MCF 10A (cell line): ENCODE results near the gene HPSE2. TPM values are rescaled to one million over a fixed set of nuclear protein-coding genes. Genes with fewer than 3 reads are reported as not detected.

Experiments used
- BruUV-seq: library from RNA; stranded (reverse); fragments of 400-500 nt; replicated peaks from 2 replicates; lab custom pipeline; 2021; lab: Mats Ljungman, UMichigan
- CTCF ChIA-PET: fragments of 300-600 bp; sonication (Branson Sonifier 250); formaldehyde crosslinking; extraction: SDS; loops from one replicate; lab custom pipeline; 2021; ENCODE audit warnings: antibody characterized with exemption, inconsistent platforms; lab: Yijun Ruan, JAX
- POLR2A ChIA-PET: fragments of 300-600, 350-650 bp; sonication (Branson Sonifier 250); formaldehyde crosslinking; extraction: SDS; loops from one replicate; lab custom pipeline; 2020; ENCODE audit warnings: antibody characterized with exemption, inconsistent platforms; lab: Yijun Ruan, JAX
- DNase-seq: peaks from one replicate; pipeline ENCODE4 v3.0.0-alpha.2; 2018; ENCODE audit not compliant: unreplicated experiment
- H3K27ac Mint-ChIP-seq: one replicate; pipeline ENCODE4 v1.8.0; 2022; ENCODE audit warnings: mild to moderate bottlenecking, low read depth, mixed read lengths; ENCODE audit not compliant: unreplicated experiment
- H3K27me3 Mint-ChIP-seq: one replicate; pipeline ENCODE4 v1.8.0; 2022; ENCODE audit warnings: mixed read lengths; ENCODE audit not compliant: insufficient read depth, unreplicated experiment
- H3K36me3 Mint-ChIP-seq: one replicate; pipeline ENCODE4 v1.8.0; 2022; ENCODE audit warnings: mild to moderate bottlenecking, moderate library complexity, mixed read lengths; ENCODE audit not compliant: insufficient read depth, unreplicated experiment
- H3K4me1 Mint-ChIP-seq: one replicate; pipeline ENCODE4 v1.8.0; 2022; ENCODE audit warnings: mixed read lengths; ENCODE audit not compliant: insufficient read depth, unreplicated experiment
- H3K4me3 Mint-ChIP-seq: one replicate; pipeline ENCODE4 v1.8.0; 2022; ENCODE audit warnings: mild to moderate bottlenecking, moderate library complexity, mixed read lengths; ENCODE audit not compliant: unreplicated experiment
- H3K9me3 Mint-ChIP-seq: one replicate; pipeline ENCODE4 v1.8.0; 2022; ENCODE audit warnings: mixed read lengths; ENCODE audit not compliant: unreplicated experiment
- CTCF ChIP-seq: fragments of 200-600 bp; IDR thresholded peaks from one replicate; pipeline ENCODE4 v1.8.0; 2022; ENCODE audit warnings: antibody characterized with exemption, mild to moderate bottlenecking; ENCODE audit not compliant: unreplicated experiment
- intact Hi-C: fragments of 100-400 bp; cut with micrococcal nuclease; formaldehyde crosslinking; loops from 2 replicates; pipeline ENCODE4 v1.14.1; 2022
- total RNA-seq: library from RNA; stranded (reverse); gene quantifications from 2 replicates; pipeline ENCODE4 v1.2.3, GENCODE V29; 2022

Gene HPSE2
- total RNA-seq, 1 experiment from 2014 or later, result not detected

GRCh38 chr10:98611436-98611835 is 624.2 kb downstream of the HPSE2 start:
- peaks cover 18% of the 10 kb centered on the region for H3K27me3 Mint-ChIP-seq
- ChIA-PET POLR2A (no interaction called here), CTCF (no interaction called here)
- BruUV-seq, result no TSS peak
- peak; percentile 48 for DNase-seq
- no peaks in the 10 kb centered on the region for H3K9me3 Mint-ChIP-seq
- H3K36me3 Mint-ChIP-seq, result no peaks in the 10 kb centered on the region
- no peak for TF ChIP-seq CTCF
- intact Hi-C loops, result no loop called here
- H3K4me1 Mint-ChIP-seq, result no peaks in the 10 kb centered on the region
- H3K27ac Mint-ChIP-seq, result no peak overlapping the region
- H3K4me3 Mint-ChIP-seq, result no peak overlapping the region

- no peak overlapping the region for H3K4me3 Mint-ChIP-seq
- BruUV-seq, result no TSS peak
- no peaks in the 10 kb centered on the region for H3K4me1 Mint-ChIP-seq
- ChIA-PET CTCF (no interaction called here), POLR2A (no interaction called here)
- H3K27me3 Mint-ChIP-seq, result peaks cover 14% of the 10 kb centered on the region
- TF ChIP-seq CTCF, result no peak
- H3K27ac Mint-ChIP-seq, result no peak overlapping the region
- no peaks in the 10 kb centered on the region for H3K9me3 Mint-ChIP-seq
- intact Hi-C loops, result no loop called here
- no peaks in the 10 kb centered on the region for H3K36me3 Mint-ChIP-seq
- DNase-seq, result no peak
Observed at GRCh38 chr10:98610836-98611235, 624.8 kb downstream of the HPSE2 start.

GRCh38 chr10:98610301-98610700 is 625.4 kb downstream of the HPSE2 start:
- ChIA-PET POLR2A (no interaction called here), CTCF (no interaction called here)
- BruUV-seq, result no TSS peak
- no peaks in the 10 kb centered on the region for H3K36me3 Mint-ChIP-seq
- no peaks in the 10 kb centered on the region for H3K9me3 Mint-ChIP-seq
- no peaks in the 10 kb centered on the region for H3K4me1 Mint-ChIP-seq
- TF ChIP-seq CTCF, result no peak
- no peak overlapping the region for H3K27ac Mint-ChIP-seq
- intact Hi-C loops, result no loop called here
- DNase-seq, result no peak
- H3K27me3 Mint-ChIP-seq, result peaks cover 14% of the 10 kb centered on the region
- no peak overlapping the region for H3K4me3 Mint-ChIP-seq

- Mint-ChIP-seq H3K4me1 (no peaks in the 10 kb centered on the region), H3K9me3 (no peaks in the 10 kb centered on the region), H3K27ac (no peak overlapping the region), H3K36me3 (no peaks in the 10 kb centered on the region), H3K4me3 (no peak overlapping the region), H3K27me3 (peaks cover 18% of the 10 kb centered on the region)
- CTCF ChIA-PET, result interaction anchor here (0.6 kb wide), 1 partner anchor 97 kb away, joined by 3 read pairs; no protein-coding TSS in a partner anchor
- no peak for TF ChIP-seq CTCF
- no peak for DNase-seq
- POLR2A ChIA-PET, result no interaction called here
- intact Hi-C loops, result no loop called here
- BruUV-seq, result no TSS peak
Observed at GRCh38 chr10:98609265-98609664, 626.4 kb downstream of the HPSE2 start.
